ENCODE results near the gene UCN3. TPM values are rescaled to one million over a fixed set of nuclear protein-coding genes. Genes with fewer than 3 reads are reported as not detected.

UCN3 gene
- polyA plus RNA-seq, 2 of the 4 experiments (the other 2 are of a cell fraction): not detected

DNA sequence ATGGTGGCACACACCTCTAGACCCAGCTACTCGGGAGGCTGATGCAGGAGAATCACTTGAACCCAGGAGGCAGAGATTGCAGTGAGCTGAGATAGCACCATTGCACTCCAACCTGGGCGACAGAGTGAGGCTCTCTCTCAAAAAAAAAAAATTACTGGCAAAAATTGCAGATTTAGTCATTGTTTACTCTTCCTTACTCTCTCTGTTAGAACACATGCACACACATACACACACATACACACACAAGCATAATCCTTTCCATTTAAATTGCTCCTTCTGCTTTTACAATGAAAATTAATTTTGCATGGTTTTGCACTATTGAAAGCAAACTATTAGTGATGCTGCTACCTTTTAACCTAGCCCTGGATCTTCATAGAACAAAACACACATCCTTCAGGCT lies 15.4 kb upstream of the UCN3 start:
- Histone ChIP-seq H3K27ac (no peak overlapping the region), H3K9me3 (no peaks in the 10 kb centered on the region), H3K4me1 (0 out of 3 replicates have a peak, but pooled peaks cover 8% of the 10 kb centered on the region), H3K4me3 (no peak overlapping the region), H3K4me2 (no peak overlapping the region)
- DNase-seq (ENCODE audit: low read depth in 1 of 2, low spot score in 1 of 2) (no peak), ATAC-seq (no peak), FAIRE-seq (no peak)
- TF ChIP-seq GATA3 (IDR thresholded peaks at IDR 0.05; ENCODE audit: borderline replicate concordance) (no peak), KDM1A (IDR thresholded peaks at IDR 0.05; ENCODE audit: low read depth) (no peak), ESRRA (IDR thresholded peaks at IDR 0.05; ENCODE audit: borderline replicate concordance, low read length) (no peak), JUNB (IDR thresholded peaks at IDR 0.05) (no peak), NFE2L2 (conservative IDR thresholded peaks at IDR 0.05; ENCODE audit: low read length) (no peak), CBX2 (IDR thresholded peaks at IDR 0.05; ENCODE audit: borderline replicate concordance, low read depth) (no peak), ZFP36 (IDR thresholded peaks at IDR 0.05; ENCODE audit: borderline replicate concordance, partially characterized antibody) (no peak), RNF2 (IDR thresholded peaks at IDR 0.05; ENCODE audit: borderline replicate concordance, low read depth) (no peak), HEYL (CRISPR knock-in tag; IDR thresholded peaks at IDR 0.05) (no peak), RCOR1 (IDR thresholded peaks at IDR 0.05; ENCODE audit: low read depth, low read length) (no peak)
- TF ChIP-seq, protein P1, sequence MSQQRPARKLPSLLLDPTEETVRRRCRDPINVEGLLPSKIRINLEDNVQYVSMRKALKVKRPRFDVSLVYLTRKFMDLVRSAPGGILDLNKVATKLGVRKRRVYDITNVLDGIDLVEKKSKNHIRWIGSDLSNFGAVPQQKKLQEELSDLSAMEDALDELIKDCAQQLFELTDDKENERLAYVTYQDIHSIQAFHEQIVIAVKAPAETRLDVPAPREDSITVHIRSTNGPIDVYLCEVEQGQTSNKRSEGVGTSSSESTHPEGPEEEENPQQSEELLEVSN (IDR thresholded peaks at IDR 0.05; ENCODE audit: borderline replicate concordance, low read depth): no peak
- TF ChIP-seq, protein P2, sequence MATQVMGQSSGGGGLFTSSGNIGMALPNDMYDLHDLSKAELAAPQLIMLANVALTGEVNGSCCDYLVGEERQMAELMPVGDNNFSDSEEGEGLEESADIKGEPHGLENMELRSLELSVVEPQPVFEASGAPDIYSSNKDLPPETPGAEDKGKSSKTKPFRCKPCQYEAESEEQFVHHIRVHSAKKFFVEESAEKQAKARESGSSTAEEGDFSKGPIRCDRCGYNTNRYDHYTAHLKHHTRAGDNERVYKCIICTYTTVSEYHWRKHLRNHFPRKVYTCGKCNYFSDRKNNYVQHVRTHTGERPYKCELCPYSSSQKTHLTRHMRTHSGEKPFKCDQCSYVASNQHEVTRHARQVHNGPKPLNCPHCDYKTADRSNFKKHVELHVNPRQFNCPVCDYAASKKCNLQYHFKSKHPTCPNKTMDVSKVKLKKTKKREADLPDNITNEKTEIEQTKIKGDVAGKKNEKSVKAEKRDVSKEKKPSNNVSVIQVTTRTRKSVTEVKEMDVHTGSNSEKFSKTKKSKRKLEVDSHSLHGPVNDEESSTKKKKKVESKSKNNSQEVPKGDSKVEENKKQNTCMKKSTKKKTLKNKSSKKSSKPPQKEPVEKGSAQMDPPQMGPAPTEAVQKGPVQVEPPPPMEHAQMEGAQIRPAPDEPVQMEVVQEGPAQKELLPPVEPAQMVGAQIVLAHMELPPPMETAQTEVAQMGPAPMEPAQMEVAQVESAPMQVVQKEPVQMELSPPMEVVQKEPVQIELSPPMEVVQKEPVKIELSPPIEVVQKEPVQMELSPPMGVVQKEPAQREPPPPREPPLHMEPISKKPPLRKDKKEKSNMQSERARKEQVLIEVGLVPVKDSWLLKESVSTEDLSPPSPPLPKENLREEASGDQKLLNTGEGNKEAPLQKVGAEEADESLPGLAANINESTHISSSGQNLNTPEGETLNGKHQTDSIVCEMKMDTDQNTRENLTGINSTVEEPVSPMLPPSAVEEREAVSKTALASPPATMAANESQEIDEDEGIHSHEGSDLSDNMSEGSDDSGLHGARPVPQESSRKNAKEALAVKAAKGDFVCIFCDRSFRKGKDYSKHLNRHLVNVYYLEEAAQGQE (IDR thresholded peaks at IDR 0.05): no peak
- POLR2A ChIA-PET: no interaction called here
- CTCF ChIA-PET: interaction anchor here (2.1 kb wide), 1 partner anchor 22 kb away, joined by 5 read pairs; no protein-coding TSS in a partner anchor
- 52% methylated on average over 2 of the region's 2 CpGs for WGBS (ENCODE audit: missing lambda C conversion rate)

DNA sequence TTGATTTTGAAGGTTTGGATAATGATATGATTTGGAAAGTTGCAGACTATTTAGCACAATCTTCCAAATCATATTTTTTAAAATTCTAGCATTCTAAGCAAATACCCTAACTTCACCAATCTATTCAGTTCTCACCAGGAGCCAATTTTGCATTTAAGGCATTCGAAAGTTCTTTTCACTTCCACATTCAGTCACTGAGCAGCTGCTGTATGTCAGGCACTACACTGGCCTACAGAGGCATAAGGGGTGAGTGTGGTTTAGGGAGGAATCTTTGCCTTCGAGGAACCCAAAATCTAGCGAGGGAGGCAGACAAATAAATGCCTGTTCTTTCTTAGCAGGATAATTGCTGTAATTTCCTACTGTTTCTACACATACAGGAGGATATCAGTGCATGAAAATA lies 10.7 kb upstream of the UCN3 start:
- H3K4me1 ChIP-seq: 0 out of 3 replicates have a peak, but pooled peaks cover 7% of the 10 kb centered on the region
- no peak overlapping the region for H3K27ac ChIP-seq
- CTCF ChIA-PET: interaction anchor here (1.0 kb wide), 1 partner anchor 20 kb away, joined by 3 read pairs; no protein-coding TSS in a partner anchor
- DNase-seq (ENCODE audit: low read depth in 1 of 2, low spot score in 1 of 2) (no peak), FAIRE-seq (no peak), ATAC-seq (no peak)
- H3K4me3 ChIP-seq: no peak overlapping the region
- H3K9me3 ChIP-seq: no peaks in the 10 kb centered on the region
- POLR2A ChIA-PET: no interaction called here
- TF ChIP-seq TFCP2L1 (CRISPR knock-in tag; IDR thresholded peaks at IDR 0.05) (no peak), HOXB13 (CRISPR knock-in tag; IDR thresholded peaks at IDR 0.05; ENCODE audit: low read depth) (no peak), CHD2 (IDR thresholded peaks at IDR 0.05; ENCODE audit: low read length, partially characterized antibody) (no peak), EHF (CRISPR knock-in tag; IDR thresholded peaks at IDR 0.05) (no peak), RNF2 (IDR thresholded peaks at IDR 0.05; ENCODE audit: borderline replicate concordance, low read depth) (no peak)
- TF ChIP-seq, protein P3, sequence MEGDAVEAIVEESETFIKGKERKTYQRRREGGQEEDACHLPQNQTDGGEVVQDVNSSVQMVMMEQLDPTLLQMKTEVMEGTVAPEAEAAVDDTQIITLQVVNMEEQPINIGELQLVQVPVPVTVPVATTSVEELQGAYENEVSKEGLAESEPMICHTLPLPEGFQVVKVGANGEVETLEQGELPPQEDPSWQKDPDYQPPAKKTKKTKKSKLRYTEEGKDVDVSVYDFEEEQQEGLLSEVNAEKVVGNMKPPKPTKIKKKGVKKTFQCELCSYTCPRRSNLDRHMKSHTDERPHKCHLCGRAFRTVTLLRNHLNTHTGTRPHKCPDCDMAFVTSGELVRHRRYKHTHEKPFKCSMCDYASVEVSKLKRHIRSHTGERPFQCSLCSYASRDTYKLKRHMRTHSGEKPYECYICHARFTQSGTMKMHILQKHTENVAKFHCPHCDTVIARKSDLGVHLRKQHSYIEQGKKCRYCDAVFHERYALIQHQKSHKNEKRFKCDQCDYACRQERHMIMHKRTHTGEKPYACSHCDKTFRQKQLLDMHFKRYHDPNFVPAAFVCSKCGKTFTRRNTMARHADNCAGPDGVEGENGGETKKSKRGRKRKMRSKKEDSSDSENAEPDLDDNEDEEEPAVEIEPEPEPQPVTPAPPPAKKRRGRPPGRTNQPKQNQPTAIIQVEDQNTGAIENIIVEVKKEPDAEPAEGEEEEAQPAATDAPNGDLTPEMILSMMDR (IDR thresholded peaks at IDR 0.05): no peak
- TF ChIP-seq, protein P4, sequence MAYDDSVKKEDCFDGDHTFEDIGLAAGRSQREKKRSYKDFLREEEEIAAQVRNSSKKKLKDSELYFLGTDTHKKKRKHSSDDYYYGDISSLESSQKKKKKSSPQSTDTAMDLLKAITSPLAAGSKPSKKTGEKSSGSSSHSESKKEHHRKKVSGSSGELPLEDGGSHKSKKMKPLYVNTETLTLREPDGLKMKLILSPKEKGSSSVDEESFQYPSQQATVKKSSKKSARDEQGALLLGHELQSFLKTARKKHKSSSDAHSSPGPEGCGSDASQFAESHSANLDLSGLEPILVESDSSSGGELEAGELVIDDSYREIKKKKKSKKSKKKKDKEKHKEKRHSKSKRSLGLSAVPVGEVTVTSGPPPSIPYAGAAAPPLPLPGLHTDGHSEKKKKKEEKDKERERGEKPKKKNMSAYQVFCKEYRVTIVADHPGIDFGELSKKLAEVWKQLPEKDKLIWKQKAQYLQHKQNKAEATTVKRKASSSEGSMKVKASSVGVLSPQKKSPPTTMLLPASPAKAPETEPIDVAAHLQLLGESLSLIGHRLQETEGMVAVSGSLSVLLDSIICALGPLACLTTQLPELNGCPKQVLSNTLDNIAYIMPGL (CRISPR knock-in tag; IDR thresholded peaks at IDR 0.05; ENCODE audit: borderline replicate concordance): no peak
- 45% methylated on average over 3 of the region's 3 CpGs for WGBS (ENCODE audit: missing lambda C conversion rate)
- H3K4me2 ChIP-seq: no peak overlapping the region
